Kasumi-1 (cell line): ENCODE results near the gene FAM53C.
"Not testable (repeated sequence)": the region's sequence is repeated elsewhere in the genome, so short reads cannot be mapped to it uniquely, and the experiment has no call there.

Experiments
- DNase-seq, 2 experiments: peaks; one replicate each; lab custom pipeline; 2025; lab: John Stamatoyannopoulos, UW

Gene FAM53C

GRCh38 chr5:138337685-138338410 lies at the start of gene FAM53C:
Gene FAM53C, plus strand, starts transcription at chr5:138338266. Its CDS starts 3,070 bp downstream, at chr5:138341336.
- DNase-seq = peak; percentile 90 to 91

- no peak for DNase-seq
These were observed 48.8 kb upstream of the FAM53C start for GRCh38 chr5:138289296-138289695.

DNA sequence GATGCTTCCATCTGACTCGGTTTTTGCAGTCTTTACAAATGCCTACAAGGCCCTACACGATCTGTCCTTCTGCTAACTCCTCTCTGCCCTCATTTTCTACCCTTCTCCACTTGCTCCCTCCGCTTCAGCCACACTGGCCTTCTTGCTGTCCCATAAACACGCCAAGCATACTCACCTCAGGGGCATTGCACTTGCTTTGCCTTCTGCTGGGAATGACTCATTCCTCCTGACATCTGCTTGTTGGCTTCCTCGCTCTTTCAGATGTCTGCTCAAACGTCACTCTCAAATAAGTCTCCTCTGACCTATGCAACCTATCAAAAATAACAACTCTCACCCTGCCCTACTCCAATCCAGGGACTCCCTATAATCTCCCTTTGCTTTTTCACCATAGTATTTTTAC lies 34.7 kb upstream of the FAM53C start:
- peak in 1 of 2 experiments; percentile 9 for DNase-seq

DNA sequence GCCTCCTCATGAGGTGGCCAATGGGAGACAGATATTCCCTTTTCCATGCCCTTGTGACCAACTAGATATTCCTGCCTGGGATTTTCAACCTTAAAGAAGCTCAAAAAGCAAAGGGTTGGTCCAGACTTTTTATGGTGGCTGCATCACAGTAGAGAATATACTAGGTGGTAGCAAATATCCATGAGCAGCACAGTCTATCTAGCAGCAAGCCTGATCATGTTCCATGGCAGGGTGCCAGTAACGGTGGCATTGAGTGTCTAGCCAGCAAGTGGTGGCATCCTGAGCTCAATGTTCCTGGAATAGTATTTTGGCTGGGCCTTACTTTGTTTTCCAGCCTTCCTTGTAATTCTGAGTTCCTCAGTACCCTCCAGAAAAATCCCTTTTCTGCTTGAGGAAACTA lies 32.3 kb upstream of the FAM53C start:
- DNase-seq = no peak

GRCh38 chr5:138315751-138316278 lies 22.3 kb upstream of the FAM53C start:
- DNase-seq = no peak

DNA sequence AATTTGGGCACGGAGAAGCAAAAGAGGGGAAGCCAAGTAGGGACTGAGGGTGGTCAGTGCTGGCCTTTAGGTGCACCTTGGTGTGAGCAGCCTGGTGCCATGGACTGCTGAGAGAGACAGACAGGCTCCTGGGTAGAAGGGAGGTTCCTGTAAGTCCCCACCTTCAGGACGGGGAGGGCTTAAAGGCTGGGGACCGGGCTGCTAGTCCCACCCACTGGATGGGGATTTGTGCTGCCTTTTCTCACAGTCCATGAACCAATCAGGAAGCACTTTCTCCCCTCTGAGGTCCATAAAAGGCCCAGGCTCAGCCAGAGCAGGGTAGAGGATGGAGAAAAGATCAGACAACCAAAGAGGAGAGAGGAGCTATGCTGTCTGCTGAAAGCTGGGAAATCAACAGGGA lies 21.7 kb upstream of the FAM53C start:
- DNase-seq = no peak

GRCh38 chr5:138318211-138318610 lies 19.9 kb upstream of the FAM53C start:
- not testable (repeated sequence) for DNase-seq

GRCh38 chr5:138330813-138331448 lies 7.1 kb upstream of the FAM53C start:
- DNase-seq = peak; percentile 13 to 46

DNA sequence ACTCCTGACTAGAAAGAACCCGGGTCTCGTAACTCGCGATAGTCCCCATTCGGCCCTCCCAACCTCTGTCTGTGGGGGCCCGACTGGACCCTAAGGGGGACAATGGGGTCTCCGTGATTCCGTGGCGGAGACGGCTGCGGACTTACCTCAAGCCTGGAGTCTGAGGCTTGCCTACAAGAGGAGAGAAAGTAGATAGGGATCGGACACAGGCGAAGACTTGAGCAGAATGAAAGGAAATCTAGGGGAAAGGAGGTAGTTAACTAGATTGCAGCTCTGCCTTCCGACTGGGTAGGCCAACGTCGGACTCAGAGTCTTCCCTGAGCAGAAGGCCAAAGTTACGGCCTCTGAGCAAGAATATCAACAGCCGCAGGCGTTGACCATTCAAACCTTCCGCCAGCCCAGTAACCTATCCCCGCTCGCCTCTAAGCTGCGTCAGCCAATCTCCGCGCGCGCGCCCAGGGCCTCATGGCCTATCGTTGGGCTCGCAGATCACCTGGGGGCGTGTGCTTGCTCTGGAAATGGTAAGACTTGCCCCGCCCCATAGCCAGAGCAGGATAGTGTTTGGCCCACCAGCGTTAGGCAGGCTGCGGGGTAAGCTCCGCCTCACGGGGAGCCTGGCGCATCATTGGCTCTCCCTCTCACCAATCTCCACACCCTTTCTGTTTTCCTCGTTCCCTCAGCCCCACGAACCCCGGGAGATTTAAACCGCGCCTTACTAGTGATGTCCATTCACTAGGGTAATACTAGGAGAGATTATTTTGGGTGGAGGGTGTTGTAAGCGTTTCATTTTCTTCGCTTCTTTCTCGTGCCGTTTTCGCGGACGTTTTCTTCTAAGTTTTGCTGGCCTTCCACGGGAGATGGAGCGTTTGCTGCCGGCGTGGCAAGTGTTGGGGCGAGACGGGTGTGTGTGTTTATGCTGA lies 6.4 kb upstream of the FAM53C start, which contains the start of gene CDC25C:
CDC25C (minus strand) TSS at position 356 of the 920 bp plus-strand sequence. CDS start 624 bp downstream, outside the sequence.
- peak; percentile 99 for DNase-seq

DNA sequence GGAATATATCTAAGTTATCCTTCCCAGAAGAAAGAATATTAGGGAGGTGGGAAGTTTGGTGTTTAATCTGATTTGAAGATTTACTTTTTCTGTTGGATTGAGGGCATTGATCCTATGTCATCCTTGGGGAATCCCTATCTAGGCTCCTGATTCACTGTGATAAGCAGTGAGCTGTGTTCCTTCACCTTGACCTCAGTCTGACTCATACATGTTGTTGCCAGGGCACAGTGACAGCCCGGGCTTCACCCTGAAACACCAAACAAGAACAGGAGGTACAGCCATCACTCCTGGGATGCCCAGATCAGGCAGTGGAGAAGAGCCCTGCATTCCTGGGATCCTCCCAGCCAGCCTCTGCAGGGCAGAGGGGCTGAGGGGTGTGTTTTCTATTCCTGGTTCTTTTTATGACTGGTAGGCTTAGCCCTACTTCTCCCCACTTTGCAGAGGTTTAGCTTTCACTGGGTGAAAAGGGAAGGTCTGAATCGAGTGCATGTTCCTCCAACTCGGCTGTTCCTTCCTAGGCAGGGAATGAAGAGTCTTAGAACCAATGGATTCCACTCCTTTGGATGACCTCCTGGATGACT lies 3.1 kb upstream of the FAM53C start:
- DNase-seq = no peak

GRCh38 chr5:138336952-138337684 lies 948 bp upstream of the FAM53C start:
- DNase-seq = peak; percentile 87 to 90

GRCh38 chr5:138338411-138339090 lies 485 bp downstream of the FAM53C start:
- DNase-seq = peak in 1 of 2 experiments; percentile 12

DNA sequence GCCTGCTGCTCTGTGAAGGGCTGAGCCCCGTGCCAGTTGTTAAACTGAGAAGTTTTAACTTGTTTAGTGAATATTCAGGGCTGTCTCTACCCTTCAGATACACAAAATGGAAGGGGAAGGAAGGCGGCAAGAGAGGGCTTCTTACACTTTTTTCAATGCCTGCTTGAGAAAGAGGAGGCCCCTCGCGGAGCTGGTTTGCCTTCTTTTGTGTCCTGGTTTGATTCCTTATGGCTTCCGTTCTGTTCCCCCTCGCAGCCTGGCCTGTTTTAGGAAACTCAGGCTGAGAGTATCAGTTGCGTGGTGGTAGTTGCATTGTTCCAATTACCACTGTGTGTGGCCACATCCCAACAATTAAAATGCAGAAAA lies 1.0 kb downstream of the FAM53C start:
- no peak for DNase-seq

DNA sequence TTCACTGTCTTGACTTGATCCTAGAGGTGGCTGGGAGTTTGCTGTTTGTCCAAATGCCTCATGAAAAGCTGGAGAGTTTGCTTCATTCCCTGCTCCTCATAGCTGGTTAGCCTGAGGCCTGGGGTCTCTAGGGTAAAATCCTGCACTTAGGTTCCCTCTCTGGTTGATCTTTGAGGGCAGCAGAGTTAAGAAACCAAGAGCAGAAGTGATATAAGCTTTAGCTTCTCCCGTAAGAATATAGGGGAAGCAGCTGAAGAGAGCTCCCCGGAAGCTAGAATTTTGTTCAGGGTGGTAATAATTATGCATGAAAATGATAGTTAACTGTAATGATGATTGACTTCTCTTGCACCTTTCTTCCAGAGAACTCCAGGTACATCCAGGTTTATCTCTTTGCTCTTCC lies 1.4 kb downstream of the FAM53C start:
- peak; percentile 65 to 66 for DNase-seq

DNA sequence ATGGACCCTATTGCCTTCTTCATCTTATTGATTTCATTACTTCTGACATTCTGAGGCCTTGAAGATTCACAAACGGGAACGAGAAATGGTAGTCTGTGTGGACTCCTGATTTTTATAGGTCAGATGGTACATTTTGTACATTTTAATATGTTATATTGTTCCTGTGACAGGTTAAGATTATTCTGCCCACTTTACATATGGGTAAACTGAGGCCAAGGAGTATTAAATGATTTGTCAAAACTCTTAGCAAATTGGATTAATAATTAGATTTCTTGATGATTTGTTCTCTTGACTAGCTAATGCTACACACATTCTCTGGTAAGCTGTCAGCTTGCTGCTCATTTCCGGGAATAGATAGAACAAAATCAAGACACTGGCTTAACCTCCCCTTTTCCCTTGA lies 1.9 kb downstream of the FAM53C start:
- DNase-seq = no peak

- DNase-seq = no peak
These were observed 7.0 kb downstream of the FAM53C start for GRCh38 chr5:138344887-138345622.

GRCh38 chr5:138346889-138347288 lies 8.8 kb downstream of the FAM53C start:
- DNase-seq = no peak

DNA sequence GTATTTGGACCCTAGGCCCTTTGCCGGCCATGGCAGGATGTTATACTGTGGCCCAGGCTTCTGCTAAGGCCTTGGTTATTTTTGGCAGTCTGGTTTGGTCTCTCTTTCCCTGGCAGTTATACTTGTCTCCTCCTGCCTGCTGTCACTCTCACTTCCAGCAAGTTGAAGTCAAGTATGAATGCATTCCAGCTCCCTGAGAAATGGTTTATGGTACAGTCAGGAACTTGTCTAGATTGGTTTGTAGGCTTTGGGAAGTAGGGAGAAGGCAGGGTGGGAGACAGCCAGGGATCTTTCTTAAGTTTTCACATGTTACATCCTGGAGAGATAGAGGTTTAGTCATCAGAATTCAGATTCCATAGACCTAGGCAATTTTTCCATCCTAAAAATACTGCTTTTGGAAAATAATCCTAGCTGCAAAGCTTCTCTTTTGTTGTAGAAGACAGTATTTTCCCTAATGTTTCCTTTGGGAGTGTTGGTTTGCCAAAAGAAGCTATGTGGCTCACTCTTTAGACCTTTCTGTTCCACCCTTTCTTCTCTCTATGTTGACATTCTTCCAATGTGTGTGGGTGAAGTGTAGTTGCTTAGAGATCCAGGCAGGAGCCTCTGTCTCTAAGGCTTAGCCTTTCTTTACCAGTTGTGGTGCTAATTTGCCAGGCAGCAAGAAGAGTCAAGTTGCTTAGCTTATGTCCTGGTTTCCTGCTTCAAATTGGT lies 11.9 kb downstream of the FAM53C start:
- peak in 1 of 2 experiments; percentile 47 for DNase-seq

DNA sequence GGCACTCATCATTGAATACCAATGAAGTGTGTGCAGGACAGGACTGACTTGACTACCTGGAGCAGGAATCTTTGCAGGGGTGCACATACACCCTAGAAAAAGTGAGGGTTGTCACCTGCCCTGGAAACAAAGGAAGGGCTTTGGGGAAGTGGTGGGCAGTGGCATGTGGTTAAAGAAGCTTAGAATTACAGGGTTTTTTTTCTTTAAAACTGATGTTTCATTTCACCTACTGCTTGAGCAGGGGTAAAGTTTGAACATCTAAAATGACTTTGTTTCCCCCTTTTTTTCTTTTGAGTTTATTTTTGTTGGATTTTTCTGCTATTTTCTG lies 12.5 kb downstream of the FAM53C start:
- DNase-seq = peak; percentile 22 to 47
